GM04504 (cell line): ENCODE results near the gene RPS21.

Source experiments
- DNase-seq: peaks from one replicate; pipeline ENCODE4 v3.0.0-alpha.2; 2012; ENCODE audit warnings: low read depth

Gene RPS21

DNA sequence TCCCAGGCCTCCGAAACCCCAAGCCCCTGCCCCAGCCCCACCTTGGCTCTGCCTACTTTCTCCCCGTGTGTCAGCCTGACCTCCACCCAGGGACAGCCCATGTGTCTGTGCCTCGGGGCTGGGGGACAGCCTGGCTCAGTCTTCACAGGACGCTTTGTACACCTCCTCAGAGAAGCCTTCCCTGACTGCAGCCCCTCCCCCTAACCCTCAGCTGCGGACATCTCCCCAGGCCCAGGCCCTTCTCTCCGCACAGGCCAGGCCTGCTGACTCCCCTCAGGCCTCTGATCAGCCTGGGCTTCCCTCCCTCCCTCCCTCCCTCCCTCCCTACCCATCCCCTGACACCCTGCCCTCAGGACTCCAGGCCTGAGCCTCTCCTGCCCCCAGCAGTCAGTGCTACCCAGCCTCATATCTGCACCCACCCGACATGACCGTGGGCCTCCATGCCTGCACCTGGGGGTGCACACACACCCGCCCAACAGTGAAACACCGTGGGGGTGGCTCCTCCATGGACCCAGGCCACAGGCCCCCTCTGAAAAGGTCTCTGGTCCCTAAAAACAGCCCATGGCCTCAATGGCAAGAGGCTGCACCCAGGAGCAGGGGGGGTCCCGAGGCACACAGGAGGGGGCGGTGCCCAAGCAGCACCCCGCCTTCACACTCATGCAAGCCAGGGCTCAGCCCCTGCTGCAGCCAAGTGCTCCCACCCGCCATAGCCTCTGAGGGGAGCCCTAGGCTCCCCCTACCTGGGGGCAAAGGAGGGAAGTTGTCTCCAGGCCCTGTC is 32.7 kb upstream of the RPS21 start:
- DNase-seq = no peak

GRCh38 chr20:62354811-62355341 is 32.0 kb upstream of the RPS21 start:
- no peak for DNase-seq

- DNase-seq = no peak
These were observed 31.4 kb upstream of the RPS21 start for GRCh38 chr20:62355516-62355877.

DNA sequence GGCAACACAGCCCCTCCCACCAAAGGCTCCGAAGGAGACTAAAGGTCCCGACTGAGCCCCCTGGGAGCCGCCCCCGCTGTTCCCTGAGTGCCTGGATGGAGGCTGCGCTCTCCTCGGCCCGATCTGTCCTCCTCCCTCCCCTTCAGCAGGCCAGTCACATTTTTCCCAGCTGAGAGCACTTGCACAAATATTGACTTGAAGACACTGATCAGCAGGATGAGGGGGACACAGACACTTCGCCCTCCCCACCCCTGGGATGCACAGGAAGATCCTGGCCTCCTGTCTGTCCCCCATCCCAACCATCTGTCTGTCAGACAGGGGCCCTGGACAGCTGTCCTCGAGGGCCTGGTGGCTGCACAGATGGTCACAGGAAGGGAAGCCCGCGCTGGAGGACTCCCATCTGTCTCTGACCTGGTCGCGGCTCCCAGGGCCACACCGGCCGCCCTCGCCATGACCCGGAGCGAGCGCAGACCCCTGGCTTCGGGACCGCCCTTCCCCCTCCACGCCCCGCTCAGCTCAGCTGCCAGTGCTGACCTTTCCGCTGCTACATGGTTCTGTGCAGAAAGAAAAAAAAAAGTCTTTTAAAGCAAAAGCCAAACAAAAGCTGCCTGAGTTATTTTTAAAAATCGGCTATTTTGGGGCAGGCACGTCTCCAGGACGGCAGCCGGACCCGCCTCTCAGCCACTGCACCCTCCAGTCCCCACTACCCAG is 30.9 kb upstream of the RPS21 start:
- no peak for DNase-seq

DNA sequence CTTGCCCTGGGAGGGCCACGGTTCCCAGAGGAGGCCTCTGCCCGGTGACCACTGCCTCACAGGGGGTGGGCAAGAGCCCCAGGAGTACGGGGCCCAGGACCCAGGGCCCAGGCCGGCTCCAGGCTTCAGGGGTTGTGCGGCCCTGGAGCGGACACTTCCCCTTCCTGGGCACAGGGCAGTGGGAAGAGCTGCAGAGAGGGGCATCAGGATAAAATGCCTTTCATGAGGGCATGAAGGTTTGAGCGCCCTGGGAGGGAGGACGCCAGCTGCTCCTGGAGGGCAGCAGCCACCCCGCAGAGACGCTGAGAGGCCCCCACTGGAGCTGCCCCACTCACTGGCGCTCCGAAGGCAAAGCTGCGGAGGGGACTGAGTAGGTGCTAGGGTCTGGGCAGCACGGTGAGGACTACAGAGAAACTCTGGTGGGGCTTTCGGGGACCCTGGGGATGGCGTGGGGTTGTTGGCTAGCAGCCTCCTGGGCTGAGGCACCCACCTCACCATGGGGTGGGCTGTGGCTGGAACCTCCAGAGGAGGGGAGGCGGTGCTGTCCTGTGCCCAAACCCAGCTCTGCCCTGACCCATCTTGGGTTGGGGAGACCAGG is 30.2 kb upstream of the RPS21 start:
- DNase-seq = no peak

DNA sequence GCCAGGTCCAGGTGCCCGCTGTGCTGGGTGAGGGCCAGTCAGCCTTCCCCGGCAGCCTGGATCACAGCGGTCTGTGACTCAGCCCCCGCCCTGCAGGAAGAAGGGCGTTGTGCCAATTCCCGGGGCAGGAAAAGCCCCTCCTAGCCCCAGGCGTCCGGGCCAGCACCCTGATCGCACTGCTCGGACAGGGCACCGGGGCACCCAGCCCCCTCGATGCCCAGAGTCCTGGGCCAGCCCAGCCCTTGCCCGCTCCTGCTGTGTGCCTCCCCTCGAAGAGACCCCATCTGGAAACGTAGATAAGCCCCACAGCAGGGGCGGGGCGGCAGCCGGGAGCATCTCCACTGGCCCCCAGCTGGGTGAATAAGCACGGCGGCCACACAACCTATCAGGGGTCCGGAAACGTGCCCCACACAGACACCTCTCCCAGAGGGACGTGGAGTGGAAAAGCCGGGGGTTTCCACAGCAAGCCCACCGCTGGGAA is 29.7 kb upstream of the RPS21 start:
- DNase-seq = peak; percentile 31

- no peak for DNase-seq
These were observed 29.2 kb upstream of the RPS21 start for GRCh38 chr20:62357681-62358080.

GRCh38 chr20:62358171-62359042 is 28.5 kb upstream of the RPS21 start:
- no peak for DNase-seq

DNA sequence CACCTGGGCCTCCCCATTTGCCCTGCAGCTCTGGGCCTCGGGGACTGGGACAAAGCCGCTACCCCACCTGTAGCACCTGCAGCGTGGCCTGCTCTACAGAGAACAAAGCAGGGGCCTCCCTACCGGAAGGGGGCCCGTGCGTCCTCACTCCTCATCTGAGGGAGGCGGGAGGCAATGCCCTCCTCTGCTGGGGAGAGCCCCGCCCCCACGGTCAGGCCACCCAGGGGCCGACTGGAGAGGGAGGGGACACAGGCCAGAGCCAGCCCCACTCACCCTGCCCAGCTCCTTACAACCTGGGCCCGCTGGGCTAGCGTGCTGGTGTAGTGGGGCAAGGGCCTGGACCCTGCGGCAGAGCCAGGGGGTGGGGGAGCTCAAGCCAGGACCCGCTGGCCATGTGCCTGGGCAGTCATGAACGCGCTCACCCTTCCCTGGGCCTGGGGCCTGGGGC is 27.8 kb upstream of the RPS21 start:
- no peak for DNase-seq

GRCh38 chr20:62359491-62360121 is 27.3 kb upstream of the RPS21 start:
- DNase-seq = no peak

- DNase-seq = no peak
These were observed 25.8 kb upstream of the RPS21 start for GRCh38 chr20:62360854-62361798.

DNA sequence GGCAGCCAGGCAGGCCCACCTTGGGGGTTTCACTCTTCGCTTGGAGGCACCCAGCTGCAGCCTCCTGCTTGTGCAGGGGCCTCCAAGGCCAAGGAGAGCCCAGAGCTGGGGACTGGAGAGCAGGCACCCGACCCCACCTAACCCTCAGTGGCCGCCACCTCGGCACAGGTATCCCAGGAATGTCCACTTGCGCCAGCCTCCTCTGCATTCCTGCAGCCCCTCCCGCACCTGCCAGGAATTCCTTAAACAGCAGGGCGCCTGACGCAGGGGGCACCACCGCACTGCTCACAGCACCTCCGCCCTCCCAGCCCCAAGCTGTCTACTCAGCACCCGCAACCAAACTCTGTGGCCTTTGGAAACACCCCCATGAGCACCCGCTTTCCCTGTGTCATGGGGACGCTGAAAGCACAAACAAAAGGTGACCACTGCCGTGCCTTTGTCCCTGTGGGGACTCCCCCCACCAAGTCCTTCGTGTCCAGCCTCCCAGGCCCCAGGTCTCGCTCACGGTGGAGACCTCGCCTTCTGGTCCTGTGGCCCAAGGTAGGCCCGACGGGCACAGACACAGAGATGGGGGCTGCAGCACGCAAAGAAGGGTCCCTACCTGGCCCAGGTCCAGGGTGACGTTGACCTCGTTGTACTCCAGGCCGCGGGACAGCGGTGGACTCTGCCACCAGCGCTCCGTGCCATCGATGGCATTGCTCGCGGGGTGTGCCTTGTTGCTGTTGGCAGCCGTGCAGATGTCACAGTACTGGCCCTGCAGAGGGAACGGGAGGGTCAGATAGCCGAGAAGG is 24.9 kb upstream of the RPS21 start:
- DNase-seq = no peak

DNA sequence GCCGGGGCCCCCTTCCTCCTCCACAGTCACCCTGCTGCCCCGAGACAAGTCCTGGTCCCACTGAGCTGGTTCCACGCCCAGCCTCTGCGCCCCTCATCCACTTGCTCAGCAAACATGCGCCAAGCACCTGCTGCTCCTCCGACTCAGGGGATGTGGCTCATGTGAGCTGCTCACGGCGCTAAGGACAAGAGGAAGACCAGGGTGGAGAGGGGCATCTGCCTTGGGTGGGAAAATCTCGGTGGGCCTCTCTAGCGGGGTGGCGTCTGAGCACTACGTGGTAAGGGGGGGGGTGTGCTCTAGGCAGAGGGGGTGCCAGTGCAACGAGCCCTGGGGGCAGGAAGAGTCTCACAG is 24.3 kb upstream of the RPS21 start:
- DNase-seq = no peak

DNA sequence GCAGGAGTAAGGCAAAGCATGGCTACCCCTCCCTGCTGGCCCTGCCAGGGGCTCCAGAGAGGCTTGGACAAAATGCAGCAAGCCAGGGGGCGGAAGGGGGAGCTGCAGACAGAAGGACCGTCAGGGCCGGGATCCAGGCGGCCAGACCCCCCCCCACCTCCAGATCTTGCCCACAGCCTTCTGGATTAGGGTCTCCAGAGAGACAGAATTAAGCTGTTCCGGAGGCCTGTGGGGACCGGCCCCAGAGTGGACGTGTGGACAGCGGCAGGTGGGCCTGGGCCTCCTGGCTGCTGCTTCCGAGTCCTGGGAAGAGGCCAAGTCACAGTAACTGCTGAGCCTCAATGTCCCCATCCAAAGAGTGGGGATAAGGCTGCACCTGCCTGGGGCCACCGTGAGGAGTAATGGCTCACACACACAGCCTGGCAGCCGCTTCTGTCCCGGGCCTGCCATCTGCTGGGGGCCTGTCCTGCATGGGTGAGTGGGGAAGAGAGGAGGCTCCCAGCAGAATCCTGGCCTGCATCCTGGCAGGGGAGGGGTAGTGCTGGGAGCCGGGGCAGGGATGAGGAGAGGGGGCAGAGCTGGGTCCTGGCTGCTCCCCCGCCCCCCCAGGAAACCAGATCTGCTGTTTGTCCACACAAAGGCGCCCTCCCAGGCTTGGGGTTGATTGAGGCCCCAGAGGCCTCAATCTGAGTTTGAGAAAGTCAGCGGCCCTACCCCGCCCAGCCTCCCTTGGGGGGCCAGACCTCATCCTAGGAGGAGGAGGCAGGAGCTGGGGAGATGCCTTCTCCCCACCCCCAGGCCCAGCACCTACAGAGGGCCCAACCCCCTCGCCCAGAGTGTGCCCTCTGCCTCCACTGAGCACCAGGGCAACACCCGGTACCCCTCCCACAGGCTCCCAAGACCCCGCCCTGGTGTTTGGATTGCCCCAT is 23.6 kb upstream of the RPS21 start:
- no peak for DNase-seq

- no peak for DNase-seq
These were observed 22.7 kb upstream of the RPS21 start for GRCh38 chr20:62363920-62364851.

- DNase-seq = no peak
These were observed 21.8 kb upstream of the RPS21 start for GRCh38 chr20:62364911-62365736.
